PFSK-1 (cell line): ENCODE data around the gene CNNM4.

Experiments used
- FOXP2 ChIP-seq: optimal IDR thresholded peaks from 2 replicates; pipeline ENCODE3; 2011; ENCODE audit warnings: borderline replicate concordance, control low read depth, inconsistent platforms; ENCODE audit not compliant: insufficient read depth; ENCODE audit errors: extremely low read length, extremely low read depth
- POLR2AphosphoS5 ChIP-seq: IDR thresholded peaks from 2 replicates; pipeline ENCODE4 v1.6.1; 2012; ENCODE audit warnings: low read depth, mild to moderate bottlenecking, control low read depth, low read length, moderate library complexity
- REST ChIP-seq, 2 experiments: IDR thresholded peaks; 2 replicates each; pipeline versions ENCODE4 v1.6.1 to v1.8.0; 2011 to 2012; ENCODE audit warnings: low read depth in 2 of 2, low read length in 2 of 2, control low read depth in 1 of 2, inconsistent platforms in 1 of 2, mild to moderate bottlenecking in 1 of 2, moderate library complexity in 1 of 2; ENCODE audit not compliant: insufficient read depth in 1 of 2
- SIN3A ChIP-seq: IDR thresholded peaks from 2 replicates; pipeline ENCODE4 v1.6.1; 2012; ENCODE audit warnings: mild to moderate bottlenecking, low read length, moderate library complexity, borderline replicate concordance; ENCODE audit not compliant: insufficient read depth
- TAF1 ChIP-seq: IDR thresholded peaks from 2 replicates; pipeline ENCODE4 v1.6.1; 2012; ENCODE audit warnings: low read length, control low read depth, borderline replicate concordance; ENCODE audit not compliant: insufficient read depth

CNNM4 gene

GRCh38 chr2:96825057-96825456, 64.4 kb downstream of the CNNM4 start:
- TF ChIP-seq SIN3A (no peak), TAF1 (no peak), FOXP2 (no peak)

- TF ChIP-seq TAF1 (no peak), FOXP2 (no peak), SIN3A (no peak), POLR2AphosphoS5 (no peak), REST (IDR thresholded peaks at IDR 0.05; ENCODE audit: insufficient read depth in 1 of 2, low read depth in 2 of 2, low read length in 2 of 2) (no peak)
These were observed 66.0 kb downstream of the CNNM4 start for GRCh38 chr2:96826546-96827278.

- TF ChIP-seq POLR2AphosphoS5 (no peak), TAF1 (no peak), SIN3A (no peak), REST (IDR thresholded peaks at IDR 0.05; ENCODE audit: insufficient read depth in 1 of 2, low read depth in 2 of 2, low read length in 2 of 2) (no peak), FOXP2 (no peak)
These were observed 67.7 kb downstream of the CNNM4 start for GRCh38 chr2:96828436-96828835.

- TF ChIP-seq FOXP2 (no peak), REST (IDR thresholded peaks at IDR 0.05; ENCODE audit: insufficient read depth in 1 of 2, low read depth in 2 of 2, low read length in 2 of 2) (no peak), TAF1 (no peak), POLR2AphosphoS5 (no peak)
These were observed 68.2 kb downstream of the CNNM4 start for GRCh38 chr2:96828874-96829273.

GRCh38 chr2:96830044-96830562, 69.4 kb downstream of the CNNM4 start:
- no peak for TF ChIP-seq REST (IDR thresholded peaks at IDR 0.05; ENCODE audit: insufficient read depth in 1 of 2, low read depth in 2 of 2, low read length in 2 of 2)
- TF ChIP-seq POLR2AphosphoS5, result no peak
